IMR-90 (cell line): Measurements from ENCODE around the gene PSMD1. TPM values are rescaled to one million over a fixed set of nuclear protein-coding genes. Genes with fewer than 3 reads are reported as not detected.

Experiments
- ATAC-seq: fragments of 200-7000 bp; cut with Tn5 transposase; 2 replicates; pipeline ENCODE4 v1.9.1; 2020; ENCODE audit warnings: low read depth, mild to moderate bottlenecking, moderate library complexity
- BruUV-seq: library from RNA; stranded (reverse); fragments of 400-500 nt; replicated peaks from 2 replicates; lab custom pipeline; 2021; lab: Mats Ljungman, UMichigan
- CTCF ChIA-PET: fragments of 300-600 bp; formaldehyde crosslinking; extraction: SDS; loops from one replicate; lab custom pipeline; 2021; ENCODE audit warnings: antibody characterized with exemption; lab: Yijun Ruan, JAX
- POLR2A ChIA-PET: fragments of 300-600 bp; sonication (Branson Sonifier 250); formaldehyde crosslinking; loops from one replicate; lab custom pipeline; 2022; ENCODE audit warnings: antibody characterized with exemption; ENCODE audit not compliant: unreplicated experiment; lab: Charles Lee
- DNase-seq: peaks from one replicate; pipeline ENCODE4 v3.0.0; 2013
- H2AFZ ChIP-seq: replicated peaks from 2 replicates; pipeline ENCODE3; 2013; ENCODE audit warnings: low read length, mild to moderate bottlenecking; ENCODE audit not compliant: poor library complexity
- H2AK5ac ChIP-seq: 2 replicates; pipeline ENCODE4 v1.6.1; 2013; ENCODE audit warnings: low read depth, low read length, inconsistent platforms
- H2AK9ac ChIP-seq: replicated peaks from 2 replicates; pipeline ENCODE3; 2013; ENCODE audit warnings: mild to moderate bottlenecking, low read depth, low read length, moderate library complexity; ENCODE audit not compliant: poor library complexity
- H2BK120ac ChIP-seq: 2 replicates; pipeline ENCODE4 v1.6.1; 2013; ENCODE audit warnings: low read depth, low read length, inconsistent platforms
- H2BK15ac ChIP-seq: 3 replicates; pipeline ENCODE4 v1.6.1; 2013; ENCODE audit warnings: low read depth, low read length, inconsistent platforms
- H2BK20ac ChIP-seq: 2 replicates; pipeline ENCODE4 v1.6.1; 2013; ENCODE audit warnings: low read depth, mild to moderate bottlenecking, inconsistent platforms, low read length, moderate library complexity
- H2BK5ac ChIP-seq: 2 replicates; pipeline ENCODE4 v1.6.1; 2013; ENCODE audit warnings: mild to moderate bottlenecking, low read depth, low read length, inconsistent platforms; ENCODE audit not compliant: poor library complexity, severe bottlenecking
- H3K14ac ChIP-seq: replicated peaks from 2 replicates; pipeline ENCODE4 v1.6.1; 2013; ENCODE audit warnings: low read depth, low read length, inconsistent platforms
- H3K18ac ChIP-seq: 2 replicates; pipeline ENCODE4 v1.6.1; 2013; ENCODE audit warnings: low read depth, low read length, control low read depth
- H3K23ac ChIP-seq: 2 replicates; pipeline ENCODE4 v1.6.1; 2013; ENCODE audit warnings: low read depth, low read length, inconsistent platforms
- H3K27ac ChIP-seq: 2 replicates; pipeline ENCODE4 v1.5.1; 2013; ENCODE audit warnings: mild to moderate bottlenecking, control low read depth, low read length; ENCODE audit not compliant: insufficient read depth
- H3K27me3 ChIP-seq: 2 replicates; pipeline ENCODE4 v1.6.1; 2013; ENCODE audit warnings: low read length; ENCODE audit not compliant: control insufficient read depth, insufficient read depth
- H3K36me3 ChIP-seq: 2 replicates; pipeline ENCODE4 v1.6.1; 2013; ENCODE audit warnings: low read length, mixed read lengths; ENCODE audit not compliant: control insufficient read depth, insufficient read depth
- H3K4ac ChIP-seq: 2 replicates; pipeline ENCODE4 v1.6.1; 2013; ENCODE audit warnings: low read depth, low read length, inconsistent platforms
- H3K4me1 ChIP-seq: 2 replicates; pipeline ENCODE4 v1.6.1; 2013; ENCODE audit warnings: low read length, mixed read lengths; ENCODE audit not compliant: control insufficient read depth, insufficient read depth
- H3K4me2 ChIP-seq: 2 replicates; pipeline ENCODE4 v1.6.1; 2013; ENCODE audit warnings: low read depth, mild to moderate bottlenecking, control low read depth, low read length, moderate library complexity
- H3K4me3 ChIP-seq: 2 replicates; pipeline ENCODE4 v1.5.1; 2013; ENCODE audit warnings: low read depth, mild to moderate bottlenecking, control low read depth, low read length, moderate library complexity; ENCODE audit not compliant: insufficient read depth
- H3K56ac ChIP-seq: 2 replicates; pipeline ENCODE4 v1.6.1; 2013; ENCODE audit warnings: low read length, inconsistent platforms; ENCODE audit not compliant: insufficient read depth; ENCODE audit errors: extremely low read depth
- H3K79me1 ChIP-seq, 2 experiments: 2 replicates each; pipeline ENCODE4 v1.6.1; 2013; ENCODE audit warnings: low read length in 2 of 2, inconsistent platforms in 1 of 2, low read depth in 1 of 2
- H3K9ac ChIP-seq: 2 replicates; pipeline ENCODE4 v1.6.1; 2013; ENCODE audit warnings: low read depth, low read length, control low read depth
- H3K9me1 ChIP-seq: 2 replicates; pipeline ENCODE4 v1.6.1; 2013; ENCODE audit warnings: low read length, inconsistent platforms; ENCODE audit not compliant: insufficient read depth
- H3K9me3 ChIP-seq: 2 replicates; pipeline ENCODE4 v1.6.1; 2013; ENCODE audit warnings: low read length; ENCODE audit not compliant: control insufficient read depth, insufficient read depth
- H4K20me1 ChIP-seq: 2 replicates; pipeline ENCODE4 v1.6.1; 2013; ENCODE audit warnings: low read length, inconsistent platforms; ENCODE audit not compliant: insufficient read depth
- H4K5ac ChIP-seq: 2 replicates; pipeline ENCODE4 v1.6.1; 2013; ENCODE audit warnings: mild to moderate bottlenecking, low read depth, low read length, control low read depth
- H4K8ac ChIP-seq, 2 experiments: 2 replicates each; pipeline ENCODE4 v1.6.1; 2013; ENCODE audit warnings: low read depth in 2 of 2, low read length in 2 of 2, control low read depth in 1 of 2, inconsistent platforms in 1 of 2
- H4K91ac ChIP-seq: 2 replicates; pipeline ENCODE4 v1.6.1; 2013; ENCODE audit warnings: low read depth, low read length, inconsistent platforms; ENCODE audit not compliant: insufficient read depth
- BHLHE40 ChIP-seq: fragments of 150-350 bp; IDR thresholded peaks from 2 replicates; pipeline ENCODE4 v1.6.1; 2016; ENCODE audit warnings: mild to moderate bottlenecking, low read depth, low read length
- CEBPB ChIP-seq: IDR thresholded peaks from 2 replicates; pipeline ENCODE4 v1.6.1; 2012; ENCODE audit warnings: low read depth, low read length, improper control_type of control experiment
- CHD1 ChIP-seq: IDR thresholded peaks from 2 replicates; pipeline ENCODE4 v1.6.1; 2012; ENCODE audit warnings: low read depth, low read length, improper control_type of control experiment
- CTCF ChIP-seq: conservative IDR thresholded peaks from 2 replicates; pipeline ENCODE4 v1.5.1; 2012; ENCODE audit warnings: mild to moderate bottlenecking, low read depth, low read length, improper control_type of control experiment
- ELK1 ChIP-seq: fragments of 150-350 bp; IDR thresholded peaks from 2 replicates; pipeline ENCODE4 v1.6.1; 2016; ENCODE audit warnings: low read depth, mild to moderate bottlenecking, low read length, moderate library complexity, borderline replicate concordance
- FOS ChIP-seq: fragments of 150-350 bp; IDR thresholded peaks from 2 replicates; pipeline ENCODE4 v1.6.1; 2016; ENCODE audit warnings: low read depth, low read length
- MAFK ChIP-seq: IDR thresholded peaks from 2 replicates; pipeline ENCODE4 v1.6.1; 2012; ENCODE audit warnings: low read depth, low read length, improper control_type of control experiment
- MAZ ChIP-seq: IDR thresholded peaks from 2 replicates; pipeline ENCODE4 v1.6.1; 2012; ENCODE audit warnings: low read depth, mild to moderate bottlenecking, low read length, improper control_type of control experiment, moderate library complexity, borderline replicate concordance
- MXI1 ChIP-seq: IDR thresholded peaks from 2 replicates; pipeline ENCODE4 v1.6.1; 2012; ENCODE audit warnings: low read depth, mild to moderate bottlenecking, low read length, moderate library complexity, borderline replicate concordance
- NFE2L2 ChIP-seq: fragments of 150-350 bp; IDR thresholded peaks from 2 replicates; pipeline ENCODE4 v1.6.1; 2016; ENCODE audit warnings: low read depth, mild to moderate bottlenecking, low read length
- POLR2A ChIP-seq: IDR thresholded peaks from 2 replicates; pipeline ENCODE4 v1.6.1; 2012; ENCODE audit warnings: mild to moderate bottlenecking, low read depth, low read length
- RAD21 ChIP-seq: IDR thresholded peaks from 2 replicates; pipeline ENCODE4 v1.6.1; 2012; ENCODE audit warnings: low read length, improper control_type of control experiment
- RCOR1 ChIP-seq: IDR thresholded peaks from 2 replicates; pipeline ENCODE4 v1.6.1; 2012; ENCODE audit warnings: mild to moderate bottlenecking, low read length, improper control_type of control experiment; ENCODE audit not compliant: insufficient replicate concordance
- RFX5 ChIP-seq: IDR thresholded peaks from 2 replicates; pipeline ENCODE4 v1.8.0; 2012; ENCODE audit warnings: low read depth, mild to moderate bottlenecking, low read length, moderate library complexity
- SMC3 ChIP-seq: fragments of 150-350 bp; IDR thresholded peaks from 2 replicates; pipeline ENCODE4 v1.6.1; 2016; ENCODE audit warnings: low read depth, mild to moderate bottlenecking, antibody characterized with exemption, low read length, moderate library complexity
- USF2 ChIP-seq: fragments of 150-350 bp; IDR thresholded peaks from 2 replicates; pipeline ENCODE4 v1.6.1; 2017; ENCODE audit warnings: mild to moderate bottlenecking, antibody characterized with exemption, low read length, low read depth
- whole genome bisulfite sequencing, 2 experiments: methylation state at CpG; one replicate each; pipeline versions ENCODE4 v1.1.5 to v1.1.7; 2013; ENCODE audit warnings: missing lambda C conversion rate in 2 of 2; ENCODE audit not compliant: insufficient read length in 1 of 2; ENCODE audit errors: extremely low coverage in 2 of 2; 5-methylcytosine and 5-hydroxymethylcytosine counted together
- dilution Hi-C: fragments of 300-500 bp; cut with HindIII; formaldehyde crosslinking; loops from one replicate; pipeline ENCODE4 v1.14.3; 2018; ENCODE audit warnings: low sequenced_read_pairs; ENCODE audit not compliant: unreplicated experiment
- in situ Hi-C: fragments of 300-500 bp; cut with MboI; formaldehyde crosslinking; loops from 3 replicates; pipeline ENCODE4 v1.14.3; 2019; ENCODE audit warnings: low sequenced_read_pairs, inconsistent platforms, mixed read lengths
- intact Hi-C: fragments of 100-400 bp; cut with micrococcal nuclease; formaldehyde crosslinking; loops from 2 replicates; pipeline ENCODE4 v1.10.0; 2022
- polyA plus RNA-seq, 3 experiments: library from polyadenylated mRNA; depleted of rRNA; stranded (reverse); fragments of >200 nt; gene quantifications; 2 replicates each; pipeline ENCODE4 v1.2.3, GENCODE V29; 2012; ENCODE audit warnings: low replicate concordance in 1 of 3
- total RNA-seq: library from RNA; depleted of rRNA; stranded (reverse); fragments of >200 nt; gene quantifications from 2 replicates; pipeline ENCODE4 v1.2.3, GENCODE V29; 2012

PSMD1 gene
- total and polyA plus RNA-seq, 2 of the 4 experiments (the other 2 are of a cell fraction) = 89.8 to 181 TPM

- dilution Hi-C loops (no loop called here), in situ Hi-C loops (no loop called here), intact Hi-C loops (no loop called here)
- BruUV-seq = no TSS peak
- H3K23ac ChIP-seq = no peak overlapping the region
- no peak overlapping the region for H2AFZ ChIP-seq
- POLR2A ChIA-PET = no interaction called here
- no peak overlapping the region for H3K4me3 ChIP-seq
- H4K91ac ChIP-seq = no peak overlapping the region
- no peak overlapping the region for H2BK15ac ChIP-seq
- peaks cover 4% of the 10 kb centered on the region for H3K9me1 ChIP-seq
- TF ChIP-seq CTCF (no peak), BHLHE40 (no peak), NFE2L2 (no peak), USF2 (no peak), ELK1 (no peak), MAZ (no peak), MAFK (no peak), CHD1 (no peak), RCOR1 (no peak), CEBPB (no peak), SMC3 (no peak), FOS (no peak), RFX5 (no peak), RAD21 (no peak), POLR2A (no peak), MXI1 (no peak)
- DNase-seq (no peak), ATAC-seq (no peak)
- H3K18ac ChIP-seq = no peak overlapping the region
- H4K20me1 ChIP-seq = no peaks in the 10 kb centered on the region
- H3K4ac ChIP-seq = no peak overlapping the region
- H3K4me2 ChIP-seq = no peak overlapping the region
- H3K27ac ChIP-seq = no peak overlapping the region
- no peak overlapping the region for H3K56ac ChIP-seq
- no peaks in the 10 kb centered on the region for H3K9me3 ChIP-seq
- no peak overlapping the region for H2BK20ac ChIP-seq
- H2AK9ac ChIP-seq = no peak overlapping the region
- WGBS, 2 experiments = no CpG with 5 or more reads among the region's 2 CpGs
- H4K5ac ChIP-seq = no peak overlapping the region
- H2BK120ac ChIP-seq = no peak overlapping the region
- H3K4me1 ChIP-seq = peaks cover 4% of the 10 kb centered on the region
- no peak overlapping the region for H2AK5ac ChIP-seq
- no peaks in the 10 kb centered on the region for H3K27me3 ChIP-seq
- H3K9ac ChIP-seq = no peak overlapping the region
- H3K79me1 ChIP-seq = peaks cover 2 to 13% of the 10 kb centered on the region in 2 experiments; a peak in 2 of 4 replicates
- H3K14ac ChIP-seq = no peak overlapping the region
- H2BK5ac ChIP-seq = no peak overlapping the region
- H4K8ac ChIP-seq = no peak overlapping the region
- CTCF ChIA-PET = interaction anchor here (1.0 kb wide), 1 partner anchor 13 kb away, joined by 3 read pairs; no protein-coding TSS in a partner anchor
- peaks cover 15% of the 10 kb centered on the region for H3K36me3 ChIP-seq
Observed at GRCh38 chr2:231174211-231174651, 117.6 kb downstream of the PSMD1 start.
